Astrocyte (in vitro differentiated cells and primary cell): ENCODE measurements around the gene USP32.

Experiments used
- CTCF ChIP-seq: IDR thresholded peaks from 2 replicates; pipeline ENCODE4 v1.5.1; 2011; ENCODE audit warnings: low read depth, mild to moderate bottlenecking, inconsistent platforms, low read length, moderate library complexity; ENCODE audit not compliant: insufficient read depth
- EZH2 ChIP-seq: IDR thresholded peaks from 2 replicates; pipeline ENCODE4 v1.6.1; 2012; ENCODE audit warnings: mild to moderate bottlenecking, low read length, inconsistent platforms; ENCODE audit not compliant: insufficient read depth

GRCh38 chr17:60390925-60391470 is 935 bp downstream of the USP32 start:
- TF ChIP-seq CTCF (no peak), EZH2 (no peak)
